ENCODE measurements around the gene FFAR4.

The FFAR4 gene

DNA sequence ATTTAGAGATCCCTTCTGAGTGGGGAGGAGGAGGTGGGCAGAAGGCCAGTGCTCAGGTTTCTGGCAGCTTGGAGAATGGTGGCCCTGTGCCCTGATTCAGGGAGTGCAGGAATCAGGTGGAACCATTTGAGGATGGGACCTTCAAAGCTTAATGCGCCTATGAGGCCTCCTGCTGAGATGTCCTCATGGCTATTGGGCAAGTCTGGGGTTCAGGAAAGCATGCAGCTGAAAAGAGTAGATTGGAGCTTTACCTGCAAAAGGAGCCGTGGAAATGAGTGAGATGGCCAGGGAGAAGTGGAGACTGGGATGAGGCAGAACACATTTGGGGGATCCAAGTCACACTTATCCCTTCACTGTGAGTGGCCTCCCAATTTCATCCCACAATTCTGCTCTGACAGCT lies 6.1 kb downstream of the FFAR4 start:
- no peak for DNase-seq (ENCODE audit: low read depth in 2 of 2)

DNA sequence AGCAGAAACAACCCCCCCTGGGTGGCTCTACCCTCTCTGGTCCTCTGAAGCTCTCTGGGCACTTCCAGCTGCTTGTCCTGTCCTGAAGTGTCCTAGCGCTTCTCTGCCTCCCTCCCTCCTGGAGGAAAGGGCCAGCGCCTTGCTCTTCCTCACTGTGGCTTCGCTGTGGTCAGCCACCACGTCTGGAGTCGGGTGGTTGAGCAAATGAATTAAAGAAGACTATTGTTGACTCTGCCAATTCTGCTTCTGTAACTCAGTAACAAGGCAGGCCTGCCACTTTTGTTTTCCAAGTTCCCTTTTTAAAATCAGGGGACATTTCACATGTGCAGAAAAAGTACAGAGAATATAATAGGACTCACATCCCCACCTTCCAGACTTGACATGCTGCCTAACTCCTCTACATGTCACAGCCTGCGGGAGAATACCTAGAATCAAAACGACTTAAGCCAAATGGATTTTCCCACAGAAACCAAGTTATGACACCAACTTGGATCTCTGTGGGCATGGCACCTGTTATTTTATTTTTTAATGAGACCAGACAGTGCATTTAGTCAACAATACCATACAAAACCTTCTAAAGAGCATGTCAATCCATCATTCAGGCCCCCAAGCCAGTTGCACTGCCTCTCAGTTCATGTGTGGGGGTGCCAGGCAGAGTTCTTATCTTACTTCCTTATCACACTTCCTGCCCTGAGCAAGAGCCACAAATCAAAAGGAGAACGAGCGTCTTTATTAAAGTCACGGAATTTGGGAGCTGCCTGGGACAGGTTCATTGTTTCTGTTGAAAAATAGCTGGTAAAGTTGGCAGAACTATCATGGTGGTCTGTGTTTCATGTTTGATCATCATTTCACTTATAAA lies 6.8 kb downstream of the FFAR4 start:
- DNase-seq (ENCODE audit: low read depth in 2 of 2), result no peak

DNA sequence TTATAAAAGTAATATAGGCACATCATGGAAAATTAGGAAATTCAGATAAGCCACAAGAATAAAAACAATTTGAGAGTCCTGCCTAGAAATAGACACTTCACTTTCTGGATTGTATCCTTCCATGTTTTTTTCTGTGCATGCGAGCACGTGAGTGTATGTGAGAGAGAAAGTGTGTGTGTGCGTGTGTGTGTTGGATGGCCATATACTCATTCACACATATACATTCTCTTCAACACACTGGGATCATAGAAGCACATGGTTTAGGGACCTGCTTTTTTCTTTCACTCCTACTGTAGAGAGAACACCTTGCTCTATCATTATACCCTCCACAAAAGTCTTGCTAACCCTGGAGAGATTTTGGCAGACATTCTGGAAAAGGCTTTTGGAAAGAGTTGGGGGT lies 7.5 kb downstream of the FFAR4 start:
- DNase-seq (ENCODE audit: low read depth in 2 of 2), result no peak

DNA sequence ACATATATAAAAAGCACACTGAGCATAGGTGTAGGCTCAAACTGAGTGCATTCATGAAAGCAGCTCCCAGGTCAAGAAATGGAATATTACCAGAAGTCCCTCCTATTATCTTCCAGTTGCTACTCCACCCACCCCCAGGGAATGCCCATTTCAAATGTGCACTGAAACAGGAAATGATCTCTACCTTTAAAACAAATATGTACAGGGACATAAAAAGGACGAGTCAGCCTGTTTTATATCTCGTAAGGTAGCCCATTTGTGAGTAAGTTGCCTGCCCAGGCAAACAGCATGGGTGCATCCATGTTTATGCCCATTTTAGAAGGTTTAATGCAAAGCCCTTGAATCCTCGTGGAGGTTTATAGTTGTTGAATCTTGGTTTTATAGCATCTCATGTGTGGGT lies 10.4 kb downstream of the FFAR4 start:
- DNase-seq (ENCODE audit: low read depth in 2 of 2), result no peak

DNA sequence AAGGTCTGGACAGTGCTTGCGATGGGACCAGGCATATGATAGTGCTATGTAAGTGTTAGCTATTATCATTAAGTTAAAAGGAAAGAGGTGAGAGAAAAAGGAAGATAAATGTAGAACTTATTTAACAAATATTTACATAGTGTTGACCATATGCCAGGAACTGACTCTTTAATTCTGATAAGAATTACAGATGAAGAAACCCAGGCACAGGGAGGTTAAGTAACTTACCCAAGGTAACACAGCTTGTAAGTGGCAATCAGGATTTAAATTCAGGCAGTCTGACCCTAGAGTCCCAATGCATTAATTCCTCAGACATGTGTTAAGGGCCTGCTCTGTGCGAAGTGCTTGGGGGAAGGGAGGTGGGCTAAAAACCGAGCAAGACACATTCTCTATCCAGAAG lies 11.1 kb downstream of the FFAR4 start:
- DNase-seq (ENCODE audit: low read depth in 2 of 2), result no peak

DNA sequence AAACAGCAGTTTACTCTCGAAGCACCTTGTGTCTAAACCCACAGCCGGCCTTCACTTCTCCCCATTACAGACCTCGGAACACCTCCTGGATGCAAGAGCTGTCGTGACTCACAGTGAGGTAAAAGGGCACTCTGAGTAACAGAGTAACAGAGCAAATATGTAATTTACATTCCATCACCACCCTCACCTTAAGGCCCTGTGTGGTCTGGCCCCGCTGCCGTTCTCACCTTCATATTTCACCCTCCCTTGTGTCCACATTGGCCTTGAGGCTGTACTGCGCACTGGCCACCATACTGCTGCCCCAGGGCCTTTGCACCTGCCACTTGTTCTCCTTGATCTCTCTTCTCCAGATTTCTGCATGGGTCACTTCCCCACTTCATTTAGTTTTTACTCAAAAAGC lies 12.6 kb downstream of the FFAR4 start:
- DNase-seq (ENCODE audit: low read depth in 2 of 2), result no peak

DNA sequence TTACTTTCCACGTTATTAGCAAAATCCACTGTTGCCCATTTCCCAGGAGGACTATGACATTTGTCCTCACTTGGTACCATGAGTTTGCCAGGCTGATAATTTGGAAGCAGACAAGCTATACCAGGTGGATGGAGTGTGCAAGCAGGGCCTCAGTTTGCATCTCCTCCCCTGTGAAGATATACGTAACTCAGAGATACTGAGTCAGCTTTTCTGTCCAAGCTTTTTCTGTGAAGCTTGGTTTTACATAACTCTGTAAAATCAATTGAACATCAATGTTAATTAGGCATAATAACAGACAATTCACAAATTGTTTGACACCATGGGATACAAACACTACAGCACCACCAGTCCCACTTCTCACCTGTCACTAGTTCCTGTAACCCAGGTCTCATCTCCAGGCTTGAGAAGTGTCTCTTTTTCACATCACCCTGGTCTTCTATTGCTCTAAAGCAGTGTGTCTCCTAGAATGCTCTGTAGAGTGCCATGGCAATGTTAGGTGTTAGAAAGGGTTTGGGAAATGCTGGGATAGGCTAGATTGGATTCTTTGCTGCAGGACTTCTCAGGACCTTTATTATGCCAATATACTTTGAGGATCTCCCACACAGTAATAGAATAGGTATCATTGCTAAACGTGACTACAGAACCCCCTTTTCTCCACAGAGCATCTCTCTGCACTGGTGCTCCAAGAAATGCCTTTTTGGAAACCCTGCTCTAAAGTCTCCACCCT lies 13.7 kb downstream of the FFAR4 start:
- DNase-seq (ENCODE audit: low read depth in 2 of 2), result no peak

DNA sequence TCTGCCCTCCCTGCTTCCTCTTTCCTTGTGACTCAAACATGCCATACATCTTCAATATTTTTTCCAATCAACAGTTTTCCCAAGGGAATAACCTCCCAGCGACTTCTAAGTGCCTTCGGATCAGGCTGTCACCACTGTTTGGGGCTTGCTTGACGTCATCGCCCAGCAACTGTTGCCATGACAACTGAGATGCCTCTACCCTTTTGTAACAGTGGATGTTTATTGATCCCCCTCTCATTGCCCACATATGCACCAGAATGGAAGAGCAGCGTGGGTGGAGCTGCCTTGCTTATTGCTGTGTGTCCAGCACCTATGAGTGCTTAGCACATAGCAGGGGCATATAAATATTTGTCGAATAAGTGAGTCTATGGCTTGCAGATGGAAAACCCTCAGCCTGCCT lies 14.4 kb downstream of the FFAR4 start:
- no peak for DNase-seq (ENCODE audit: low read depth in 2 of 2)

DNA sequence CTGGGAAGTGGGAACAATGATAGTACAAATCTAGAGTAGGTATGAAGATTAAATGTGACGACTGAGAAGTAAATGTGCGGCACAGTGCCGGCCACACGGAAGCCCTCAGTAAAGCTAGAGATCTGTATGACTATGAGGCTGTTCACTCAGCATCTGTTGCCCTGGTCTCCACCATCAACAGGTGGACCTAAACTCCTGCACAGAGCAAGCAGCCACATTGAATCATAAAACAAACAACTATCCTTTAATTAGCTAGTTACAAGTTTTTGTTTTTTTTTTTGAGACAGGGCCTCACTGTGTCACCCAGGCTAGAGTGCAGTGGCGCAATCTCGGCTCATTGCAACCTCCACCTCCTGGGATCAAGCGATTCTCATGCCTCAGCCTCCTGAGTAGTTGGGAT lies 18.0 kb downstream of the FFAR4 start:
- DNase-seq (ENCODE audit: low read depth in 2 of 2), result no peak

DNA sequence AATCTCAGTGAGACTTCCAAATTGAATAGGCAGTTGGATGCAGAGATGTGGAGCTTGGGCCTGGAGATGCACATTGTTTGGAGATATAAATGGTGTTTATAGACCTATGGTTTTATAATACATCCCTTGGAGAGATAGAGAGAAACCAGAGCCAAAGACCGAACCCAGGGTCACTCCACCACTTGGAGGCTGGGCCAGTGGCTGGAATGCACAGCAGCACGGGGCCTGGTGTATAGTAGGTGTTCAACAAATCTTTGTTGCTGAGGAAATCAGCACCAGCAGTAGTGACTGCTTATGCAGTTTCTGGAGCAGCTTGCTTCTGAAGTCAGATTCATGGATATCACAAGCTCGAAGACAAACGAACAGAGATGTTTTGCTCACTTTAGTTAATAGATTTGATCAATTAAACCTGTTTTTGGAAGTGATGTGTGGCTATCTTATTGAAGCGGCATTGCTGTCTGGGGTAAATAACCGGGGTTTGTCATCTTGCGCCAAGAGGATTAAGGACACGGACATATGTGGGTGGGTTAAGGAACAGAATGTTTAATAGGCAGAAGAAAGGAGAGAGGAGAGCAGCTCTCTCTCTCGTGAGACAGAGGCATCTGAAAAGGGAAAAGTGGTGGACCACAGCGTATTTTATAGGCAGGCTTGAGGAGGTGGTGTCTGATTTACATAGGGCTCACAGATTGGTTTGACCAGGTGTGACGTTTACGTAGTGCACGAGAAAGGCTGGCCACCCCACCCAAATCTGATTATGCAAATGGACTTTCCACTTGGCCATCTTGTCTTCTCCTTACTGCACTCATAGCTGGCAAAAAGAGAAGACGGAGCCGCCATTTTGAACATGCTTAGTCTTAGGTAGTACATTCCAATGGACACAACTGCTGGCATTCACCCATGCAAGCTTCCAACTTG lies 23.4 kb downstream of the FFAR4 start:
- DNase-seq (ENCODE audit: low read depth in 2 of 2), result no peak

DNA sequence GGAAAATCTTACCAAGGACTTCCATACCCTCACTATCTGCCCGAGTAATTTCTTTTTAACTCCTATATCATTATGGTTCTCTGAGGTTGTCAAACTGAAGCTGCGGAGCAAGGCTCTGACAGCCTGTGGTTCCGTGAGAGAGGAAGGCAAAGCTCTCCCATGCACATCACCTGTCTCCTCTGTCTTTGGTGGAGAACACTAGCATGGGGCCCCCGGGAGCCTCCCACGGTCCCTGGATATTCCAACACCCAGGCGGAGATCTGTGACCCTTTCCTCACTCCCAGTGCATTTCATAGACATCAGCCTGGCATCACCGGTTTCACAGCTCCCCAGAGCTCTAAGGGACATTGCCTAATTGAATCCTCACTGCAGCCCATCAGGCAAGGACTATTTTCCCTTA lies 24.2 kb downstream of the FFAR4 start:
- no peak for DNase-seq (ENCODE audit: low read depth in 2 of 2)

DNA sequence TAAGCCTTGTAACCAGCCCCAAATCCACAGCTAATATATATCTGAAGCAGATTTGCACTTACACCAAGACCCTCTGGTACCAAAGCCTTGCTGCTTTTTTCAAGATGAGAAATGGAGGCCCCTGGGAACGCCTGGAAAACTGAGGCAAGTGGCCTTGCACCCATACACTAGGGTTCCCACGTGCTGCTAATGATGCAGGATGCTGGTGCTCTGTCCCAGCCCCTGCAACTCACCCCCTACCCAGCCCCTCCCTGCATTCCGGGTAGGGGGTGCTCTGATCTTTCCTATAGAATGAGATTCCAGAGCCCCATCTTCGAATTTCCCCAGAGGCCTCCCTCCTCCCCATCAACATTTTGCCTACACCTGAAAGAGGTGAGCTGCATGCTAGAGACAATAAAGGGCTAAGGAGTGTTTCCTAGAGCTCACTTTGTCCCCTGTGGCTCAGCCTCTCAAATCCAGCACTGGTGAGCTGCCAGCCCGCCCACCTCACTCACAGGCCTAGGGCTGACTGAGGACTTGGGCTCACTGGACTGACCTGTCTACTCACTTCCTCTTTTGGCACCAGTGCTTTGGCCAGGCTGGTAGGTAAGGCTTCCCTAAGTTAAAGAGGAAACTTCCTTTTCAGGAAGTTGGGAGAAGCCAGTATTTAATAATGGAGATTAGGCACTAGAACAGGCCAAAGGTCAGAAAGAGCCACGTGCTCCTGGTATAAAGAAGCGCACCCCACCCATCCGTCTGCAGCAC lies 24.8 kb downstream of the FFAR4 start:
- DNase-seq (ENCODE audit: low read depth in 2 of 2), result no peak

DNA sequence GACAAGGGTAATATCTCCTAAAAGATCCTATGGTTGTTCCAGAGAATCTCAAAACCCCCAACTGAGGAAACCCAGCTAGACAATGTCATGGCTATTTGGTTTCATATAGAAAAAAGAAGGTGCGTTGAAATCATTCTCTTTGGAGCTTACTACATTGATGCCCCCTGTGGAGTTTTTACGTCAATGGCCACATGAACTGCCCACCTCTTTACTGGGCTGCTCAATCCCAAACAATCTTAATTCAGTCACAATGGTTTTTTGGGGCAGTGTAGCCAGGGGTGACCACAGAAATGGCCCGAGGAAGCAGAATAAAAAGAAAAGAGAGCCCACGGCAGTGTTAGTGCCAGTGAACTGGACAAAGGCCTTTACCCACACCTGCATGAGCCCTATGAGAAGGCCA lies 26.8 kb downstream of the FFAR4 start:
- DNase-seq (ENCODE audit: low read depth in 2 of 2), result no peak

DNA sequence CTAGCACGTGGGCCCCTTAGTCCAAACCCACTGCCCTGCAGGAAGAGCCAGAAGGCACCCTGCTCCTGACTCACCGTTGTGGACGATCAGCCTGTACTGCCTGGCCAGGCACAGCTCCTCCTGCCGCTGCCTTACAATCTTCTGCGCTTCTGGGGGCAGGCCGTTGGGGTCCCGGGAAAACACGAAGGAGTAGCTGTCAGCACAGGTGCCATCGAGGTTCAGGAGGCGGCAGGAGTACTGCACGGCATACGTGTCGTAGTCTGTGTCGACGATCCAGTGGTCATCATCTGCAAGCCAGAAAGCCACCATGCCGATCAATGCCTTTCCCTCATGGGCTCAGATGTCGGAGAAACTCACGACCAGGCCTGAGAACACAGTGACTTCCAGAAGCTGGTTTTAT lies 27.3 kb downstream of the FFAR4 start:
- DNase-seq (ENCODE audit: low read depth in 2 of 2), result no peak

DNA sequence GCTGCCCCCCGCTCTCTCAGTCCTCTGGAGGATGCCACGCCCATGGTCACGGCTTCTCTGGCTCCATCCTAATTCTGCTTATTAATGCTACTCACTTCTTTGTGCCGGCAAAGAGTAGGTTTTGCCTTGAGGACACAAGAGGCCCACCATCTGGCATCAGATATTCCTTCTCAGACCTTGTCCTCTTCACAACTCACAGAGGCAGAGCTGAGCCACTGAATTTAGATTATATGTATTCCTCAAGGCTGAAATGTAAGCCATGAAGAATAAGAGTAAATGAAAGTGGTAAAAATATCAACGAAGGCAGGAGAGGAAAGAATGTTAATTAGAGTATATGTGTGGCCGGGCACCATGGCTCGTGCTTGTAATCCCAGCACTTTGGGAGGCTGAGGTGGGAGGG lies 28.1 kb downstream of the FFAR4 start:
- DNase-seq (ENCODE audit: low read depth in 2 of 2), result no peak

DNA sequence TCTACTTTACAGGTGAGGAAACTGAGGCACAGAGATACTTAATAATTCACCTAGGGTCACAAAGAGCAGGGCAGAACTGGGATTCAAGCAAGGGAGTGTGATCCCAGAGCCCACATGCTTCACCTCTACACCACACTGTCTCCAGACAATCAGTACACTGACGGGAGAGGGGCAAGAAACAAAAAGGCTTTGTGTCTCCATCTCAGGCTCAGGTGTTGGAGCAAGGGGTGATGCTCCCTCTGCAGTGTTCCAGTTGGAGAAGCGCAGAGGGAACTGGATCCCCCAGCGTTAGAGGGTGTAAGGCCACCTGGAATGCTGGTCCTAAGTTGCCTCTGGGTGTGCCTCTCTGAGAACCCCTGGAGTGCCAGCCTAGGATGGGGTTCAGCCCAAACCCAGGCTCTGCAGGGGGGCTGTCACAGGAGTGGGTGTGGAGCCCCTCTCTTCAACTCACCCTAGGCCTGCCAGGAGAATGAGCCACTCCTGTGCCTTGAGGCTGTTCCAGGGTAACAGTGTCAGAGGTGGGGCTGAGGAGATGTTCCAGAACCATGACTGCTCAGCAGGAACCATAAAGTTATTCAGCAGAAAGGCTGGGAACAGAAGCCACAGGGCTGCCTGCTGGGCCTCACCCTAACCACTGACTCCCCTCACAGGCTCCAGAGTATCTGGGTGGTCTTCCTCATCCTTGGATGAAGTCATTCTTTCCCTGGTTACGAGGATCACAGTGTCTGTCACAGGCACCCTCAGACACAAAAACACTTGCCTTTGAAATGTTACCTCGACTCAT lies 29.1 kb downstream of the FFAR4 start:
- DNase-seq (ENCODE audit: low read depth in 2 of 2), result no peak

DNA sequence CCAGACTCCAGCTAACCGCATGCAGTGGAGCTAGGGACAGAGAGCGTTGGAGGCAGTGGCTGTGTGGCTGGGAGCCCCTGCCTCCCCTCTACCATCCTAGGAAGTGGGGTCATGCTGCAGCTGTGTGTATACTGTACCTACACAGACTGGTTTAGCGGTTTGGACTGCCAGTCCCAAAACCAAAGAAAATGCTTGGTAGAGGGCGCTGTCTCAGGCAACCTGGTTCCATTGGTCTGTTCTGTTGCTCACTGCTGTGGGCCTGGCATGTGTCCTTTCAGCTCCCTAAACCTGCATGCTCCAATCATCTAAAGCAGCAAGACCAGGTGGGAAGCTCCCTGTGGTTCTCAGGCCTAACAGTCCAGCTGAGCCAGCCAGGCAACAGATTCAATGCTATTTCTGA lies 30.1 kb downstream of the FFAR4 start:
- no peak for DNase-seq (ENCODE audit: low read depth in 2 of 2)

DNA sequence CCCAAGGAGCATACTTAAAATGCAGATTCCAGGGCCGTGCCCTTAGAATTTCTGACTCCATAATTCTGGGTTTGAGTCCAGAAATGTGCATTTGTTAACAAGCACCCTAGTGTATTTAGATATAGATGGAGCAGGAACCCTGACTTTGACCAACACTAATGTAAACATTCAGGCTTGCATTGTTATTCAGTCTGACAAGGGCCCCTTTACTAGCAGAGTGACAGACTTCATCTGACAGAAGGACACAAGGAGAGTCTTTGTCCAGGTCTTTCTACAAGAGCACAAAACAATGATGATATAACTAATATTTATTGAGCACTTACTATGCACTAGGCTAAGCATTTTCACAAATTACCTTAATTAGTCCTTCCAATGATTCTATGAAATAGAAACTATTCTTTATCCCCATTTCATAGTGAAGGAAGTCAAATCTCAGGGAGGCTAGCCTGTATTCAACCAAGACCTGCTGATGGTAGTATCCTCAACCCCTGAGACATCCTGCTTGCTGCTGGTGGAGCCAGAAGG lies 30.7 kb downstream of the FFAR4 start:
- no peak for DNase-seq (ENCODE audit: low read depth in 2 of 2)

DNA sequence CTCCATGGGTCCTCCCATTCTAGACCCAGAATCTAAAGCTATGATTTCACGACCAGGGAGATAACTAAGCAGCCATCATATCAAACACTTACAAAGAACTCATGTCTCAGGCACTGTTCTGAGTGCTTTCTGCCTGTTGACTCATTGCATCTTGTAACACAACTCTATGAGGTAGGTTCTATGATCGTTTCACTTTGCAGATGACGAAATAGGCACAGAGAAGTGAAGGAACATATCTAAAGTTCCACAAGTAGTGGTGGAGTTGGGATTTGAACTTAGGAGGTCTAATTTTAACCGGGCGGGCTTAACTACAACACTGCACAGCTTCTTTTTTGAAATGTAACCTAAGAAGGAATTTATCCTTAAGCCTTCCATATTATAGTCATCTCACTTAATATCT lies 31.7 kb downstream of the FFAR4 start:
- no peak for DNase-seq (ENCODE audit: low read depth in 2 of 2)

DNA sequence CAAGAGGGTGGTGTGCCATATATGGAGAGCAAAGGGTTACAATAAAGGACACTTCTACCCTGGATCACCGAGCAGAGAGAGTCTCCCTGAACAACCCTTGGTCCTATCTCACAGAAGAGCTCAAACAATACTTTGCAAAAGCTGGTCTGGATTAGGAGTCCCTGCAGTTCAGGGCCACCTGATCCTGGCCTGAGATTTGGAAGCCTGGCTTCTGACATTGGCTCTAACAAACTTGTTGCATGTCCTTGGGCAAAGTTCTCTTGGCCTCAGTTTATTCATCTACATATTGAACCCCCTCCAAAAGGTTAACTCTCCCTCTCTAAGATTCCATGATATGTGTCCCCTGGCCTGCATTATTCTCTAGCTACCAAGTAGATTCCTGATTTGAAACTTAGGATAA lies 32.9 kb downstream of the FFAR4 start:
- DNase-seq (ENCODE audit: low read depth in 2 of 2), result no peak

DNA sequence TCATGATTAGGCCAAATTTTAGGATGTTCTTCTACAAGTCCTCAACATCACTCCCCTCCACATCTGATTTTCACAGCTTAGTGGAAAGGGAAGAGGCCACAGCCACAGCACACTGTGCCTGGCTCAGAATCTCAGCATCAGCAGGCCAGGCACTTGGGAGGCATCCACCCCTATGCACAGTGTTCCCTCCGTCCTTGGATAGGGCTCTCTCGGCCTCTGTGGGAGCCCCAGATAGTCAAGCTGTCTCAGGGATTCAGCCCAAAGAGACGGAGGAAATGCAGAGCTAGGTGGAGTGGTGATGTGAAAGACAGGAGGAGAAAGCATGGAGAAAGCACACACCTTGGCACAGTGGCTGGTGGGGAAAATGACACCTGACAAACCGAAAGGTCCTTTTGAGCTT lies 33.3 kb downstream of the FFAR4 start:
- DNase-seq (ENCODE audit: low read depth in 2 of 2), result no peak
